ENCODE results near the gene KCNB1.

KCNB1 gene

DNA sequence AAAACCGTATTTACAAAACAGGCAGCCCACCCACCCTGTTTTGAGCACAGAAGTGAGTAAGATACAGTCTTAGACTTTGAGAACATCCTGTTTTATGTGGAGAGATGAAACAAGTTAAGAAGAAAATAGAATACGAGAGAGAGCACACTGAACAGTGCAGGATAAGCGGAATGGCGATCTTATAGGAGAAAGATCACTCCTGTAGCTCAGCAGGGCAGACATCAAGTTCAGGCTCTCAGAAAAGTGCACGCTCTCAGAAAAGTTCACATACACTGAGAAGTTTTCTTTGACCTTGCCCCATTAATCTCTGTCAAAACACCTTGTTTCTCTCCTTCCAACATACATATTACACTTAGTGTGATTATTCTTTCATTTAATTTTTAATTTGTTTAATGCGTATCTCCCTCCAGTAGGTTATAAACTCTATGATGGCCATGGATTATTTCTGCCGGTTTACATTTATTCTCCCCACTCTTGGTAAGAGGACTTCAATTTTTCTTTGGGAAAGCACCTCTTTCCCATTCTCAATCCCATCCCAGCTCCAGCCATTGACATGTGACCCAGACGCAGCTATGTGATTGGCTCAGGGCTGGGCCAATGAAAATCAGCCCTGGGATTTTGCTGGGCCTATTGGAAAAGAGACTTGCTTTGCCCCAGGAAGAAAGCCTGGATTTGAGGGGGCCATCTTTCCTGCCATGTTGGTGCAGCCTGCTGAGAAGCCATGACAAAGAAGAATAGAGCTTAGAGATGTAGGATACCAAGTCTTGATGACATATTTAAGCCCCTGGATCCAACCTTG lies 16.2 kb downstream of the KCNB1 start:
- DNase-seq, result no peak

- no peak for DNase-seq
Measured at GRCh38 chr20:49464556-49464955, 17.9 kb downstream of the KCNB1 start.

- no peak for DNase-seq
Measured at GRCh38 chr20:49462626-49463025, 19.8 kb downstream of the KCNB1 start.

GRCh38 chr20:49461894-49462620 lies 20.4 kb downstream of the KCNB1 start:
- DNase-seq, result no peak

- no peak for DNase-seq
Measured at GRCh38 chr20:49460916-49461315, 21.6 kb downstream of the KCNB1 start.

- no peak for DNase-seq
Measured at GRCh38 chr20:49460131-49460530, 22.3 kb downstream of the KCNB1 start.

- no peak for DNase-seq
Measured at GRCh38 chr20:49459684-49460083, 22.8 kb downstream of the KCNB1 start.

DNA sequence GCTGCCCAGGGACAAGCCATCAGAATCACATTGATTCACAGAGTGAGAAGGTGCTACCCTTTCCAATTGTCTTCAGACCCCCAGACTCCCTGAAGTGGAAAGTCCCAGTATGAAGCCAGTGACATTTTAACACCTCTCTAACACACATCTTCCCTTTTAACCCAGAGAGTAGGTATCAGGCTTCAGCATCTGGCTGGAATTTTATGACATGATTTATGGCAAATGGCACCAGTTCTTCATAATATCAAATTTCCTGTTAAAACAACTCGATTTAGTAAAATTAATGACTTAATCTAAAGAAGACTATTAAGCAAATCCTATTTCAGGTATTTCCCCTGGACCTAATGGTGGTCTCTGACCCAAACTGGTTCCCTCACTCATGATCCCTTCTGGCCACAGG lies 25.0 kb downstream of the KCNB1 start:
- DNase-seq, result no peak

GRCh38 chr20:49456646-49457045 lies 25.8 kb downstream of the KCNB1 start:
- no peak for DNase-seq

DNA sequence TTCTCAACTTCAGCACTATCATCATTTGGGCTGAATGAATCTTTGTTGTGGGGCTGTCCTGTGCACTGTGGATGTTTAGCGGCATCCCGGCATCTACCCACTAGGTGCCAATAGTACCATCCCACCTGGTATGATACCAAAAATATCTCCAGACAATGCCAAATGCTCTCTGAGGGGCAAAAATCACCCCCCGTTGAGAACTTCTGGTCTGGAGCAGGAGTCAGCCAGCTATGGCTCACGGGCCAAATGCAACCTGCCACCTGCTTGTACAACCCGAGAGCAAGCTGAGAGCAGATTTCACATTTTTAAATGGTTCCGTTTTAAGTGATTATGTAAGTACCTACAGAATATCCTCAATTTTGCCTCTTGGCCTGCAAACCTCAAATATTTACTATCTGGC lies 26.8 kb downstream of the KCNB1 start:
- DNase-seq, result no peak

GRCh38 chr20:49452011-49452482 lies 30.4 kb downstream of the KCNB1 start:
- DNase-seq, result no peak

DNA sequence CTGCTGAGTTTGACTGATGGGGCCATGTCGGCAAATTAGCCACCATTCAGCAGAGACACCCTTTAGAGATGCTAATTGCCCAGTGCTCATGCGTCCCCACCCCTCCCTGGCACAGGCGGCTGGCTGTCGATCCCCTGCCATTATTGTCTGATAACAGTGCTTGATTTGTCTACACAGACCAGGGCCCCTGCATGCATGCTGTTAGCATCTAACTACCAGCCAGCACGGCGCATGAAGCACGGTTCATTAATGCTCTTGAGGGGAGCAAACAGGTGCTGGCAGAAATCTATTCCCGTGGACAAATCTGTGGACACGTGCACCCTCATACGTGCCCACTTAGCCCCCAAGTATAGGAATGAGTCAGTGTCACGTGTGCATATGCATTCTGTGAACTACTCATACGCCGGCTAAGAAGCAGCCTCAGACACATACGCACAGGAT lies 32.2 kb downstream of the KCNB1 start:
- no peak for DNase-seq

- DNase-seq, result no peak
Measured at GRCh38 chr20:49448917-49449316, 33.6 kb downstream of the KCNB1 start.

GRCh38 chr20:49447946-49448809 lies 34.3 kb downstream of the KCNB1 start:
- DNase-seq, result no peak

DNA sequence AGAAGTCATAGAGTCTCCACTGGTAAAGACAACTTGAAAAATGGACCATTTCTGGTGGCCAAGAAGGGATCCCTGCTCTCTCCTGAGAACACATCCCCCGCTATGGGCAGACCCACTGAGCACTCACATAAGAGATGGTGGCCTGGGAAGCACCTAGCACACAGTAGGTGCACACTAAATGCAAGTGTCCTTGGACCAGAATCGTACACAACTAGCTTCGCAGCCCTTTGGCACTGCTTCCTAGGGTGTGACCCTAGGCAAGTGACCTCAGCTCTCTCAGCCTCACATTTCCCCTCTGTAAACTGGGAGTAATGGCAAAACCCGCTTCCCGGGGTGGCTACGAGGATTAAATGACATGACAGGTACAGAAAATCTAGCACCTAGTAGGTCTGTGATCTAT lies 35.1 kb downstream of the KCNB1 start:
- no peak for DNase-seq

DNA sequence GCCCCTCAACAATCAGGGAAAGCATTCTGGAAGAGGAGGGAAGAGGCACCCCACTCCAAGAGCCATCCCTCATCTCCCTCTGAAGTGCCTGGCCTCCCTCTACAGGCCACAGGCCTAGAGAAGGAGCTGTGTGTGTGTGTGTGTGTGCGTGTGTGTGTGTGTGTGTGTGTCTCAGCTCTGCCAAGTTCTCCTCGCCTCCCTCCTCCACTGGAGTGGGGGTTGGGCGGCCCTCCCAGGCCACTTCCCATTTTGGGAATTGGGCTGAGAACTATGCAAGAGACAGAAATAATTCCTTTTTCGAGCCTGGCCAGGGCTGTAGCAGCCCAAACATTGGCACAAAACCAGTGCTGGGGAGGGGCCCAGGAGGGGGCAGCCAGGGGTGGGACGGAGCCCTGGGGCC lies 35.7 kb downstream of the KCNB1 start:
- no peak for DNase-seq

DNA sequence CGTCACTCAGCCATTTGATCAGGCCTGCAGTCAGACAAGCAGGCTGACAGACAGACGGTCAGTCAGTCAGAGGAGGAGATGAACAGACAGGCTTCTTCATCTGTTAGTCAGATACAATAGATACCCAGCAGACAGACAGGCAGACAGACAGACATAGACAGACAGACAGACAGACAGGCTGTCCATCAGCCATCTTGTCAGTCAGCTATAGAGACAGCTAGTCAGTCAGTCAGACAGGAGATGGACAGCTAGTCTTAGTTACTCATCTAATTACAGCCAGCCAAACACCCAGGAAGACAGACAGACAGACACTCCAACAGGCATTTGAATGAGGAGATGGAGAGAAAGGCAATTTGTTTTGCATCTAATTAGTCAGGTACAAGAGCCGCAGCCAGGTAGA lies 36.4 kb downstream of the KCNB1 start:
- no peak for DNase-seq

DNA sequence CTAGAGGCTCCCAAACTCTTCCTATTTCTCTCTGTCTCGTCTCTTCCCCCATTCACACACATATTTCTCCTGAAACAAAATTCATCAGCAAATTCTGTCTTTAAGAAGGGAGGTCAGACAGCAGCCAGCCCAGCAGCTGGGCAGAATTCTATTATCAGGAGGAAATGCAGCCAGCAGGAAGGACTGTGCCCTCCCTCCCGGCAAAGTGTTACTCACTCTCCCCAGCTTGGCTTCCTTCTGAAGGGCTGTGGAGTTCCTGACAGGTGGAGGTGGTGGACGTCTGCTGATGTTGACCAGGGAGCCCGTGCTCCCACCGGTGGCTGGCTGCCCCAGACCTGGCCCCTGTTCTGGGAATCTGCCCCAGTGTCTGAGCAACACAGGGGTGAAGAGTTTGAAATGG lies 37.3 kb downstream of the KCNB1 start:
- DNase-seq, result no peak

- DNase-seq, result no peak
Measured at GRCh38 chr20:49444553-49444990, 37.9 kb downstream of the KCNB1 start.

GRCh38 chr20:49437057-49437456 lies 45.4 kb downstream of the KCNB1 start:
- no peak for DNase-seq

- no peak for DNase-seq
Measured at GRCh38 chr20:49435639-49436038, 46.8 kb downstream of the KCNB1 start.

GRCh38 chr20:49433333-49433732 lies 49.1 kb downstream of the KCNB1 start:
- DNase-seq, result no peak

DNA sequence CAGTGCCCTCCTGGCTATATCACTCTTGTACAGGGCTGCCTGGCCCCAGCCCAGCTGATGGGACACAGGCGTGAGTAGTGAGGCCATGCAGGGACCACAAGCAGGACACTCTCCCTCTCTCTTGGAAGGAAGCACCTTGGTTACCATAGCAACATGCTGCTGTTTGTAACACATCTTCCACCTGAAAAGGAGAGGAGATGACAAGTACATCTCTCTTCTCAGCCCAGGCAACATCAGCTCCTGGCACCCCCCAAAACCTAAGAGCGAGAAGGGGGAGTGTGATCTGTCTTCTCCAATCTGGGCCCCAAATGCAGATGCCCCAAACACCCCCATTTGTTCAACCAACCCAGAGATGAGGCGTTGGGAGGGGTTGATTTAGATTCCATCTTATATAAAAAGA lies 49.9 kb downstream of the KCNB1 start:
- DNase-seq, result no peak
